Heart right ventricle (tissue), 16 donors: Measurements from ENCODE around the gene DOHH. TPM values are rescaled to one million over a fixed set of nuclear protein-coding genes. Genes with fewer than 3 reads are reported as not detected.

Experiments used
- ATAC-seq, 8 donors: fragments of 200-7000 bp; cut with Tn5 transposase; one replicate each; pipeline ENCODE4 v1.9.1; 2020; ENCODE audit warnings: mild to moderate bottlenecking in 8 of 8, moderate library complexity in 8 of 8, moderate number of reproducible peaks in 1 of 8
- DNase-seq, 2 donors: peaks; one replicate each; pipeline ENCODE4 v3.0.0-alpha.2; 2020
- H3K27ac ChIP-seq, 10 donors: fragments of 200-600 bp; sonication (generic) in 2 of 10; one replicate each; pipeline versions ENCODE4 v1.5.0 to v1.8.0; 2020 to 2022; ENCODE audit warnings: mild to moderate bottlenecking in 3 of 10
- H3K27me3 ChIP-seq, 7 donors: fragments of 200-600 bp; one replicate each; pipeline ENCODE4 v1.8.0; 2021 to 2022; ENCODE audit warnings: mild to moderate bottlenecking in 2 of 7
- H3K36me3 ChIP-seq, 9 donors: fragments of 200-600 bp; sonication (generic) in 1 of 9; one replicate each; pipeline versions ENCODE4 v1.5.0 to v1.8.0; 2020 to 2022; ENCODE audit warnings: mild to moderate bottlenecking in 2 of 9
- H3K4me1 ChIP-seq, 9 donors: fragments of 200-600 bp; sonication (generic) in 1 of 9; one replicate each; pipeline versions ENCODE4 v1.5.0 to v1.8.0; 2020 to 2022; ENCODE audit warnings: mild to moderate bottlenecking in 4 of 9
- H3K4me3 ChIP-seq, 10 donors: fragments of 200-600 bp; sonication (generic) in 2 of 10; one replicate each; pipeline versions ENCODE4 v1.5.0 to v1.8.0; 2020 to 2022; ENCODE audit warnings: mild to moderate bottlenecking in 7 of 10, moderate library complexity in 2 of 10
- H3K9me3 ChIP-seq, 11 donors: fragments of 200-600 bp in 10 of 11; sonication (generic) in 2 of 11; one replicate each; pipeline versions ENCODE4 v1.5.0 to v1.8.0; 2013 to 2022; ENCODE audit warnings: mild to moderate bottlenecking in 2 of 11, control low read depth in 1 of 11, moderate library complexity in 1 of 11
- CTCF ChIP-seq, 9 donors: fragments of 200-600 bp; sonication (generic) in 2 of 9; IDR thresholded peaks; one replicate each; pipeline versions ENCODE4 v1.5.0 to v1.8.0; 2021 to 2022; ENCODE audit warnings: antibody characterized with exemption in 9 of 9, mild to moderate bottlenecking in 5 of 9, moderate library complexity in 1 of 9
- WGBS, 2 donors: extraction: QIAGEN DNeasy Blood & Tissue Kit; methylation state at CpG; one replicate each; pipeline ENCODE4 v1.1.7; 2013; ENCODE audit warnings: inconsistent platforms in 1 of 2; 5-methylcytosine and 5-hydroxymethylcytosine counted together
- intact Hi-C, 10 donors: fragments of 100-400 bp; cut with DNase I; formaldehyde crosslinking; loops; one replicate each; pipeline versions ENCODE4 v1.11.1 to v1.14.2; 2022
- long read RNA-seq, 3 donors: library from polyadenylated mRNA; unstranded; transcript quantifications; one replicate each; pipeline ENCODE4 v2.0.0, GENCODE V29; 2020 to 2021
- polyA plus RNA-seq, 2 donors: library from polyadenylated mRNA; stranded (reverse); fragments of 200-250 nt; gene quantifications; one replicate each; pipeline ENCODE4 v1.2.3, GENCODE V29; 2013
- total RNA-seq, 10 donors: library from RNA; stranded (reverse); fragmentation: NEBNext Ultra II Directional in 3 of 10; extraction: Animal tissue kit (Norgen Biotek cat#: 25700) in 3 of 10; gene quantifications; one replicate each; pipeline versions ENCODE4 v1.2.1 to v1.2.4, GENCODE V29; 2021 to 2023
- donor health status: Arrhythmogenic right ventricular cardiomyopathy.
- donor health status: ischemic (EF 13 %, LVEDD 7.1; RV severe dilation, severe dysfunction).
- donor health status: healthy with polysubstance abuse.
- donor health status: DM: no; HTN: yes; CAD: no.
- donor health status: DM: no; HTN: no; CAD: no.
- donor health status: ischemic (EF 25% LVEDD 6.9; RV normal size, moderate dysfunction).
- donor health status: ischemic (EF 25% LVEDD 5.7; RV mildly dilated, moderate dysfunction).
- donor health status: healthy.
- donor health status: DM: yes; HTN: yes; CAD: no.
- donor health status: Ischemic cardiomyopathy.
- donor health status: ischemic (EF 35%, LVEDD 5.7; RV mildly dilated, moderate dysfunction).
- donor health status: nonischemic (EF 11% LVEDD 7.7; RV severe dilation, severe dysfunction).
- donor health status: DM: yes; HTN: yes; CAD: no.
- donor health status: PGD.
- donor health status: ischemic (EF 29% LVEDD 5.4; RV normal size, mild dysfunction).
- donor health status: nonischemic (EF 23%, LVEDD 6.1; RV moderate dilation, normal function).

DOHH gene
- total RNA-seq (10 to 100 TPM in 5 of 10 donors, 1 to 10 TPM in 5; 7.2 to 14.9 (median 9.4) TPM), polyA plus RNA-seq (10 to 100 TPM; 13.2 to 30.4 TPM)
- long read RNA-seq, donor 1, transcript DOHH-201 (5 exons, 2,031 nt), result major isoform, 51 of 53 reads
- long read RNA-seq, donor 1, partial matches to known transcripts, result 0 of 53 reads
- long read RNA-seq, donor 1, other reads (novel, unspliced or antisense), result 2 of 53 reads
- long read RNA-seq, donor 2, transcript DOHH-201 (5 exons, 2,031 nt), result major isoform, 64 of 69 reads
- long read RNA-seq, donor 2, partial matches to known transcripts, result 2 of 69 reads
- long read RNA-seq, donor 2, other reads (novel, unspliced or antisense), result 3 of 69 reads
- long read RNA-seq, donor 3, transcript DOHH-201 (5 exons, 2,031 nt), result major isoform, 173 of 192 reads
- long read RNA-seq, donor 3, partial matches to known transcripts, result 8 of 192 reads
- long read RNA-seq, donor 3, other reads (novel, unspliced or antisense), result 11 of 192 reads

DNA sequence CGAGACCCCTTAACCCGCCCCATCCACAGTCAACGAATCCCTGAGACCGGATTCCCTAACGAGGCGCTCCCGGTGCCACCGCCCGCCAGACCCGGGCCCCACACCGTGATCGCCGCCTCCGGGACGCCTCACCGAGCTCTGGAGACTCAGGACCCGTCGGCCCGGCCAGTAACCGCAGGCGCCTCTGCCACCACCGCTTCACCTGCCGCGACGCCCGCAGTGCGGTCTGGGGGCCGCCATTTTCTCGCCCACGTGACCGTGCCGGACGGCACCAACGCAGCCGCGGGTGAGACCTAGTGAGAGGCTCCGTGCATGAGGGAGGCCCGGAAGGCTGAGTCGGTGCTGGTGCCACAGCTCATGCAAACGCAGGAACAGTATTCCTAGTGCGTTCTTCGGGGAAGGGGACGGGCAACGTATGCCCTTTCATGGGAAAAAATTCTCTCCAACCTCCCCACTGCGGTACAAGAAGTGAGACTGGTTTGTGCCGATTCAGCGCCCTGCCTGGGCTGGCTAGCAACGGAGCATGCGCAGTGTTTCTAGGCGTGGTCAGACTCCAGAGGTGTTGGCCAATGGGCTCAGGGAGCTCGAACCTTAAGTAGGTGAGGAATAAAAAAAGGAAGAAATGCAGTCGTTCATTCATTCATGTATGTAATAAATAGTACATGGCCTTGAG, at the start of gene DOHH:
Gene DOHH (minus strand): TSS at position 246 of the 673 bp plus-strand sequence. CDS start 3,860 bp downstream, outside the sequence.
- Histone ChIP-seq H3K4me3 (peak within 1 kb of the TSS; percentile 81 to 100 (median 91)), H3K27me3 (no peaks in the 10 kb centered on the region), H3K36me3 (peaks cover 0 to 19% (median 10%) of the 10 kb centered on the region in 9 donors), H3K27ac (peak within 1 kb of the TSS; percentile 91 to 99 (median 96)), H3K9me3 (no peaks in the 10 kb centered on the region), H3K4me1 (peaks cover 0 to 24% (median 17%) of the 10 kb centered on the region in 9 donors)
- no peak for TF ChIP-seq CTCF (IDR thresholded peaks at IDR 0.05)
- WGBS, 2 donors, result 0% methylated on average over 52 of the region's 52 CpGs
- peak; percentile 91 to 98 (median 96) for ATAC-seq
- intact Hi-C loops, result loop anchor here in 1 of 10 donors (10.0 kb wide), 1 partner anchor 1566 kb away; no protein-coding TSS in a partner anchor
- peak; percentile 95 to 96 for DNase-seq

DNA sequence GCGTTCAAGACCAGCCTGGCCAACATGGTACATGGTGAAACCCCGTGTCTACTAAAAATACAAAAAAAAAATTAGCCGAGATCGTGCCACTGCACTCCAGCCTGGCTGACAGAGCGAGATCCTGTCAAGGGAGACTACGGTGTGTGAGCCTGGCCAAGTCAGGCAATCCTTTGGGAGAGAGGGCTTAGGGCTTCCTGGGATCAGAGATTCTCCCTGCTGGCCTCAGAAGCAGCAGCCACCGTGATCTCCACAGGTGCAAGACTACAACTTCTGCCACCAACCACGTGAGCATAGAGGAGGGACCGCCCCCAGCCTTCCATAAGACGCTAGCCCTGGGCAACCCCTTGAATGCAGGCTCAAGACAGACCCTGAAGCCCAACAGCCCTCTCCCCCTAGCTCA, 49.3 kb upstream of the DOHH start:
- no peak overlapping the region for H3K4me3 ChIP-seq
- 90 to 91% methylated on average over 10 of the region's 10 CpGs for WGBS, 2 donors
- TF ChIP-seq CTCF (IDR thresholded peaks at IDR 0.05), result no peak
- peaks cover 3 to 43% (median 23%) of the 10 kb centered on the region in 9 donors for H3K4me1 ChIP-seq
- H3K27ac ChIP-seq, result no peak overlapping the region
- intact Hi-C loops, result loop anchor here (5.0 to 10.0 kb wide), 4 partner anchors 65 to 157 kb away; partner anchors contain the start of genes TJP3 (in 7 of the 10) and PIP5K1C (in 6 of the 10)
- H3K9me3 ChIP-seq, result no peaks in the 10 kb centered on the region
- ATAC-seq (no peak), DNase-seq (no peak)
- no peaks in the 10 kb centered on the region for H3K27me3 ChIP-seq
- H3K36me3 ChIP-seq, result peaks cover 0 to 45% (median 0%) of the 10 kb centered on the region in 9 donors

DNA sequence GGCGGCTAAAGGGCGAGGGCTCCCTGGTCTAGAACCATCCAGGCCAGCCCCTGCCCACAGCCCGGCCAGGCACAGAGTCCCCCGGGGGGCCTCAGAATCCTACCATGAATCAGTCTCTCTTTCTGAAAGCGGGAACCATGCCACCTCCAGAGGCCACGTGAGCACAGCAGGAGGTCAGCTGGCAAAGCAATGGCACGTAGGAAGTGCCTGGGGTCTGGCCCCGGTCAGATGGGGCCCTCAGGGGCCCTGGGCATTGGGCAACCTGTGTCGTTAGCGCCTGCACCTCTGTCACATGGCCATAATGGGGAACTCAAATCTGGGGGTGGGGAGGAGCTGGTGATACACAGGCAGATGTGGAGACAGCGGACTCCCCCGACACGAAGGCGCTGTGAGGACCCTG, 48.1 kb upstream of the DOHH start:
- ATAC-seq (no peak), DNase-seq (no peak)
- Histone ChIP-seq H3K4me1 (peaks cover 0 to 31% (median 12%) of the 10 kb centered on the region in 9 donors), H3K36me3 (peaks cover 0 to 57% (median 0%) of the 10 kb centered on the region in 9 donors), H3K4me3 (no peak overlapping the region), H3K27me3 (no peaks in the 10 kb centered on the region), H3K27ac (peak overlapping the region in 1 of 10 donors; percentile 8), H3K9me3 (no peaks in the 10 kb centered on the region)
- intact Hi-C loops, result loop anchor here in 7 of 10 donors (5.0 to 10.0 kb wide), 4 partner anchors 66 to 159 kb away; partner anchors contain the start of genes TJP3 (in 4 of the 7) and PIP5K1C (in 3 of the 7)
- WGBS, 2 donors, result 83 to 84% methylated on average over 14 of the region's 14 CpGs
- no peak for TF ChIP-seq CTCF (IDR thresholded peaks at IDR 0.05)

GRCh38 chr19:3547767-3548282, 47.4 kb upstream of the DOHH start:
- ATAC-seq, result no peak
- no peak for DNase-seq
- H3K27me3 ChIP-seq, result no peaks in the 10 kb centered on the region
- no peak overlapping the region for H3K4me3 ChIP-seq
- intact Hi-C loops, result loop anchor here in 7 of 10 donors (5.0 to 10.0 kb wide), 4 partner anchors 67 to 159 kb away; partner anchors contain the start of genes TJP3 (in 4 of the 7) and PIP5K1C (in 3 of the 7)
- WGBS, 2 donors, result 88 to 90% methylated on average over 31 to 36 of the region's 36 CpGs
- H3K4me1 ChIP-seq, result peaks cover 0 to 23% (median 5%) of the 10 kb centered on the region in 9 donors
- peaks cover 0 to 61% (median 0%) of the 10 kb centered on the region in 9 donors for H3K36me3 ChIP-seq
- TF ChIP-seq CTCF (IDR thresholded peaks at IDR 0.05), result peak in 1 of 9 donors; percentile 12
- H3K27ac ChIP-seq, result no peak overlapping the region
- H3K9me3 ChIP-seq, result no peaks in the 10 kb centered on the region
